GM18868 (cell line): ENCODE data around the gene IP6K3.

Source experiments
- ATAC-seq: cut with Tn5 transposase; IDR thresholded peaks from one replicate; pipeline ENCODE4 v1.9.1; 2021; ENCODE audit warnings: mild to moderate bottlenecking, moderate library complexity; ENCODE audit not compliant: unreplicated experiment

Gene IP6K3

DNA sequence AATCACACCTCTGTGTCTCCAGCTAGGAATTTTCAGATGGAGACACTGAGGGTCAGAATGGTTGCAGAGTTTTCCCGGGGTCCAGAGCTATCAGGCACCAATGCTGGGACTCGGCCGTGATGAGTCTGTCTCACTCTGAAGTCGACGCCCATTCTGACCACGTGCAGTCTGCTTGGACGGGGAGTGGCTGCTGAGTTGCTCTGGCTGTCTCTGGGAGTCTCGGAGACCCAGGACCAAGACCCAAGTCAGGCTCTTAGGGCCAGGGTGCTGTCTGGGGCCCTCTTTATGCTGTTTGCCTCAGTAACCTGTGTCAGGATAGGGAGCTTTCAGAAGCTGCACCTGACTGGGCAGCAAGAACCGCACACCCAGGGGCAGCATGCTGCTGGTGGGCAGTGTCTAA, 4.6 kb downstream of the IP6K3 start:
- ATAC-seq, result no peak

DNA sequence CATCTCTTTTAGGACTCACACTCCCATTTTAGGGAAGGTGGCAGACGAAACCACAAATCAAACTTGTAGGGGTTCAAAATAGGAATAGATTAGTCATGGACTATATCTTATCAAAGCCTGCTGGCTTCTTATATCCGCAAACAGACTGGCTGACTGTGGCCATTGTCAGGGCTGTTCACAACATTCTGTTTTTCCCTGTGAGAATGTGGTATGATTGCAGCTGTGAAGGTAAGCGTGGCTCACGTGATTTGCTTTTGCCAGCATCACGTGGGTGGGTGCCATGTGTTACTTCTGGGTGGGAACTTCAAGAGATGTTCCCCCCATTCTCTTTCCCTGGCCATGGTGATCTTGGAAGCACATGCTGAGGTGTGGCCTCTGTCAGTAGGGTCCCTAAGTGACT, 5.9 kb downstream of the IP6K3 start:
- no peak for ATAC-seq

DNA sequence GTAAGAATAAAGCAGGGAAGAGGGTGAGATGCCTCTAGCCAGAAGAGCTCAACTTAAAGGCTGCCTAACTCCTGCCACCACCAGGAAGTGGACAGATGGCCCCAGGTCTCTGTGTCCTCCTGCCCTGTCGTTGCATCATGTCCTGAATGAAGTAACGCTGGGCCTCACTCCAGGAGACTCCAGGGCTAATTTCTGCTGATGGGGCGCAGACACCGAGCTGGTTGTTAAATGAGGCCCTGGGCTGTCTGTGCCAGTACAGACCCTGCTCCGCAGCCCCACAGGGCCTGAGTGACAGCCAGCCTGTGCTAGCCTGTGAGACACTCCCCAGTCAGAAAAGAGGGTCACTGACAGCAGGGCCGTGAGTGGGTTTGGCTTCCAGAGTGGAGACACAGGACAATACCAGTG, 6.5 kb downstream of the IP6K3 start:
- ATAC-seq, result no peak

DNA sequence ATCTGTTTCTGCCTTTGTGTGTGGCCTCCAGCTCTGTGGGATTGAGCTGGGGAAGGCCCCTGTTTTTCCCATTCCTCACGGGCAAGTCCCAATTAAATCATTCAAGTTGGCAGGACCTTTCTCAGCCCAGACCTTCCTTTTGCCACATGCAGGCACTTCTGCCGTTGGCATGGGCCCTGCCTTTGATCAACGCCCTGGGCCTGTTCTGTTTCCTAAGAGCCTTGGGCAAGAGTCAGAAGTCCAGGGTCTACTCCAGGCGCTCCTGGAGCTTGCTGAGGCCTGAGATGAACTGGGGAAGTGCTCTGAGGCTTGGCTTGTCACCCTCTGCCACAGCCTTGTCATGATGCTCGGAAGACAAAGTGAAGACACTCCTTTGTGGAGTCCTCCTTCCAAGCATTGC, 7.1 kb downstream of the IP6K3 start:
- ATAC-seq, result no peak

DNA sequence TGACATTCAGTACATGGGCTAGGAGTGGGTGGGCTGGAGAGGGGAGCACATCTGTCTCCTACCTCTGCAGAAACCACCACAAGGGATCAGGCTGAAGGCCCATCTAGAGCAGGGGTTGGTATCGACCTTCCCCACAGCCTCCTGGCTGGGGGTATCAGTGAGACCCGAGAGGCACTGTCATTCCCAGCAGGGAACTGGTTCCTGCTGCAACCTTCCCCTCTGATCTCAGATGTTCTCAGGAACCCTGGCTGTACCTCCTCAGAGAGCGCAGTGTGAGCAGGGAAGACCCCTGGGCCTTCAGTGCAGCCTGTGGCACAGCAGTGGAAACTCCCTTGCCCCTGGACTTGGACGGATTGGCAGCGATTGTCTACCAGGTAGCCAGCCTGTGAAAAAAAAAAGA, 7.8 kb downstream of the IP6K3 start:
- ATAC-seq, result no peak

DNA sequence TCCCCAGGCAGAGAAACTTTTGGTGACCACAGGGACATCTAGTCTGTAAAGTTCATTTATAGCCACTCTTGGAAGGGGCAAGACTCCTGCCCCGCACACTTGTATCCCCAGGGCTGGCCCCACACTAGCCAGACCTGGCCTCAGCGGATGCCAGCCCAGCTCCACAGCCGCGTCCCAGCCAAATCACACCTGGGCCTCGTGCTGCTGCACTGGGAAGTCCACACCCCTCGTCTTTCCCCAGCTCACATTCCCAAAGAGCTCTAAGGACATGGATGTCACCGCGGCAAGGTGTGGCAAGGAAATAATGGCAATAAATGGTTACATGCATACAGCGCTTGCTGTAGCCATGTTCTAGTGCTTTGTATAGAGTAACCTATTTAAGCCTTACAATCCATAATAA, 8.6 kb downstream of the IP6K3 start:
- no peak for ATAC-seq

DNA sequence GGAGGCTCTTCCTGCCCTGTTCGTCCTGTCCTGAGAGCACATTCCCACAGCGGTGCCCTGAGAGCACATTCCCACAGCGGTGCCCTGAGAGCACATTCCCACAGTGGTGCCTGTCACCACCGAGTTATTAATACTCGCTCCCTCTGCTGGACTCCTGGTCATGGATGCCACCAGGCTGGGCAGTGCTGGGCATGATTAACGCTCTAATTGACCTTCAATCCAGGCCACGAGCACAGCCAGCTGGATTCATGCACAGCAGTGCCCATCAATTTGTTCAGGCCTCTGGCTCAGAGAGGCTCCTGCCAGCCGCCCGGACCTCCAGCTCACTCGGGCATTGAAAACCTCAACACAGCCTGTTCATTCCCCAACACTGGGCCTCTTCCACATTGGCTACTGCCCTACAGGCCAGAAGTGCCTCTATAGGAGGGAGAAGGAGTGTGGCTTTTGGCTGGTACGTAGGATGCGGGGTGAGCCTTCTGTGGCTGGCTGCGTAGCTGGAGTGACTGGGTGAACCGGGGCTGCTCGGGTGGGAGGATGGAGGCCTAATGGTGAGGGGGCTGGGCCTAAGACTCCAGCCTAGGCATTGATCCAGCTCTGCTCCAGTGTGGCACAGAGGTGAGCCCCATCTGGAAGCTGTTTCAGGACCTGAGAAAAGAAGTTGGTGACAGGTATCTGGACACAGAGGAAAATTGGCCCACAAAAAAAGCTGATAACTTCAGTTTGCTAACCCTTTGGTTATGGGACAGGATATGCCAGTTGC, 9.3 kb downstream of the IP6K3 start:
- ATAC-seq, result no peak

DNA sequence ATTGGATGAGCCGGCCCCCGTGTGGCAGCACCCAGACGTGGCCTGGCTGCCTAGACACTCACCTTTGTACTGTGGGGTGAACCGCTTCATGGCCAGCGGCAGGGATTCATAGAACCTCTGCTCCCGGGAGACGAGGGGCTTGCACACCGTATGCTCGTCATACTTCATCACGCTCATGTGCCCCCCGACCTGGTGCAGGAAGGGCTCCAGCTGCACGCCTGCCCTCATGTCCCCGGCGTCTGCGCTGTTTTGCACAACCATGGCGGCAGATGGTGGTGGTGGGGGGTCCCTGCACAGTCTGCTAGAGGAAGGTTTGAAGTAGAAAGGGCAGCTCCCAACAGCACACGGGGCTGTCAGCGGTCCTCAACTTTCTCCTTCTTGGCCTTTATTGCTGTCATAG, 11.5 kb downstream of the IP6K3 start:
- ATAC-seq, result no peak

DNA sequence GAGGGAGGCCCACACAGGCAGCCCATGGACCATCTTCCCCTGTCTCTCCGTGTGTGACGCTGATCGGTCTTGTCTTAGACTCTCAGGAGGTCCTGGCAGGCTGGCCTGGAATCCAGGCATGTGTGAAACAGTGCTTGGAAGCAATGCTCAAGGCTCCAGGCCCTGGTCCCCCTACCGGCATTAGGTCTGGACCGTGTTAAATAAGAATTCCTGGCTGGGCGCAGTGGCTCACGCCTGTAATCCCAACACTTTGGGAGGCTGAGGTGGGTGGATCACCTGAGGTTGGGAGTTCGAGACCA, 13.0 kb downstream of the IP6K3 start:
- ATAC-seq, result no peak

DNA sequence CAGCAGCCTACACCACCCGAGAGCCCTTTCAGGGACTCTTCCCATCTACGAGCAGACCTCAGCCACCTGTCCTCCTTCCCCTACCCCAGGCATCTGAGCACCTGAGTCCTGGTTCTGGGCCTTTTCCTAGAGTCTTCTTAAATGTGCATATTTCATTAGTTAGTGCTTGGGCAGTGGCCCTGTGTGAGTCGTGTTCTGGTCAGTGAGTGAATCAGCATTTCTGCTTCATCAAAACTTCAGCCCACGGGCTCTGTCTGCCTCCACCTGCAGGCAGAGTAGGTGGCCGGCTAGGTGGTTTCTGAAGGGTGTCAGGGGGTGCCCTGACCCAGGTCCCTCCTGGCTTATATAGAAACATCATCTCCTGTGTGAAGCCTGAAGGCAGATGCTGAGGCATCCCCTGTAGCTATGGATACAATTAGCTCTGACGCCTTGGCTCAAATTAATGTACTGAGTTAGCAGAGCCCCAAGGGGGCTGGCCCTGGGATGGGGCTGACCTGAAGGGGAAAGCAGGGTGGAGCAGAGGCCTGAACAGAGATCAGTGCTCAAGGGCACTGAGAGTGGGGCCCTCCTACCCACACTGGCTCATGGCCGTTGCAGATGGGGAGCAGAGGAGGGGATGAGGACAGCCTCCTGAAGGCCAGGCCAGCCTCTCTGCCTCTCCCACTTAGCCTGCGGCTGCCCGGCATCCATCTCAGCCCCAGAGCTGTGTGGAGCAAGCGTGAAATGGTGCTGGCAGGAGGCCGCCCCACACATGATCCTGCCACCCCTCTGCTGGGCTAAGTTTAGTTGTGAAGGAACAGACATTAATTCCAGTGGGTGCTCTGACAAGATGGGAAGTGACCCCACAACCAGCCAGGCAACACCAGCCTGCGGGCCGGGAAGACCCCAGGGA, 13.6 kb downstream of the IP6K3 start:
- no peak for ATAC-seq

DNA sequence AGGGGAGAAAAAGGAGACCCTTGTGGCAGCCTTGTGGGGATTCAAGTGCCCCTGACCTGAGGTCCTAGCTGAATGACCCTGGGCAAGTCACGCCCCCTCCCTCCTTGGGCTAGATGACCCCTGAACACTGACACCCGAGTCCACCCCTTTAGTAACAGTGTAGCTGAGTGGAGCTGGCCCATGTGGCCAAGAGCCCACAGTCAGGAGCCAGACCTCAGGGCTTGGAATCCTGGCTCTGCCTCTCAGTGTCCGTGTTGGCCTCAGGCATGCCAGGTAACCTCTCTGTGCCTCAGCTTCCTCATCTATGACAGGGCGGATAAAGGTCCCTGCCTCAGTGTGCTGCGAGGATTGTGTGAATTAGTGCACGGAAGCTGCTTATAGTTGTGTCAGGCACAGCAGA, 14.3 kb downstream of the IP6K3 start:
- no peak for ATAC-seq

DNA sequence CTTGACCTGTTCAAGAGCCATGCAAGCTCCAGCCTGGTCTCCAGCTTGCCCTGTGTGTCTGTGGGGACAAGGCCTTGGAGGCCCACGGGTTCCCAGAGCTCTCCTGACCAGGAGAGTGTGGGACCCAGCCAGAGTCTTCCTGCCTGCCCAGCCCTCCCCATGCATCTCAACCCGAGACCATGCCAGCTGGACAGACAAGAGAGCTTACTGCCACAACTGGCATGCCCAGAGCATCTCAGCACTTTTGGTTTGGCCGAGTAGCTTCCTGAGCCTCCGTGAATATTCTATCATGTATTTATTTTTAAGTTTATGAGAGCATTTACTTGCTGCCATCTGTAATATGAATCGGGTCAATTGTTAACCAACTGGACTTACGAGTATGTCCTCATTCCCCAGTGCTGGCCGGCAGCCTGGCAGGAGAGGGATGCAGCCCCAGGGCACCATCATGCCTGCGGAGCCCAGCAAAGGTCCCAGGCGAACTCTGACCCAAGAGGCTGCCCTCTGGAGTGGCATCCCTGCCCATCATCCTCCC, 14.9 kb downstream of the IP6K3 start:
- no peak for ATAC-seq

DNA sequence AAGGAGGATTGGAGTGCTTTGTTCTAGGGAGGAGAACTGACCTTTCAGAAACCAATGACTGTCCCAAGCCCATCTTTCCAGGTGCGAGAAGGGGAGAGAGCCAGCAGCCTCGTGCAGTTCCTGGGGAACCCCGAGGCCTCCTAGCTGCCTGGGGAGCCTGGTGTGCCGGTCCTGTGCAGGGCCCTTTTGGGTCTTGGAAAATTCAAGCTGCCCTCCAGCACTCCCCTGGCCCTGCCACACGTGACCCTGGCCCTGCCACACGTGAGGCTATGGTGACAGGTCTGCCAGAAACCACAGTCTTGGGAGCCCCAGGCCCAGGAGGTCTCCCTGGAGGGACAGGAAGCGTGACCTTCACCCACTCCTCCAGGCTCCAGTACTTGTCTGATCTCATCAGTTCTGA, 15.7 kb downstream of the IP6K3 start:
- no peak for ATAC-seq

DNA sequence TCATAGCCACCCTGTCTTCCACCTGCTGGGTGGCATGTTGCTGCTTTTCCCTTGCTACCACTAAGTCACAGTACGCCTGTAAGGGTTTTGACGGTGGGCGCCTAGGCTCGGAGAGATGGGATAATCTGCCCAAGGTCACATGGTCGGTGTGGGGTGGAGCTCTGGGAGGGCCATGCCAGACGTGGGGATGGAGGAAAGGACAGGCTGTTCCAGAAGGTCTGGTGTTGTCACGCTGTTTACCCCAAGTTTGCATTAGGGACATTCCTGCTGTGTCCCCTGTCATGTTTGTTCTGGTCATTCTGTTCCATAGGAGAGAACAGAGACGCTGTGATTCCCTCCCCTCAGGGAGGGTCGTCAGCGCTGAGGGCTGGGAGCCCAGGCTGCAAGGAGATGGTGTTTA, 16.1 kb downstream of the IP6K3 start:
- no peak for ATAC-seq

DNA sequence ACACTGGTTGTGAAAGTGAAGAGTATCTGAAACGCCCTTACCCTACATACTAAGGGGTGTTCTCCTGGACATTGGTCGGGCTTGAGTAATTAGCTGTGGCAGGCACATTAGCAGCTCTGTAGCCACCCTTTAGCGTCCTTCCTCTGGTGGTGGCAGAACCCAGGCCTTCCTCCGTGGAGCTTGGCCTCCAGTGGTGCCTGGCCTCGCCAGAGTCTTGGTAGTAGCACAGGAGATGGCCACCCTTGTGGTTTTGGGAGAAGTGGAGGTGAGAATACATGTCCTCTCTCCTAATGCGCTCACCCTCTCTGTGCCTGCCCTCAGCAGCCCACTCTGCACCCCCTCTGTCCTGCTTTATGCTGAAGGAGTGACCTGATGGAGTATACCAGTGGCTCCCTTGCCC, 17.6 kb downstream of the IP6K3 start:
- no peak for ATAC-seq

DNA sequence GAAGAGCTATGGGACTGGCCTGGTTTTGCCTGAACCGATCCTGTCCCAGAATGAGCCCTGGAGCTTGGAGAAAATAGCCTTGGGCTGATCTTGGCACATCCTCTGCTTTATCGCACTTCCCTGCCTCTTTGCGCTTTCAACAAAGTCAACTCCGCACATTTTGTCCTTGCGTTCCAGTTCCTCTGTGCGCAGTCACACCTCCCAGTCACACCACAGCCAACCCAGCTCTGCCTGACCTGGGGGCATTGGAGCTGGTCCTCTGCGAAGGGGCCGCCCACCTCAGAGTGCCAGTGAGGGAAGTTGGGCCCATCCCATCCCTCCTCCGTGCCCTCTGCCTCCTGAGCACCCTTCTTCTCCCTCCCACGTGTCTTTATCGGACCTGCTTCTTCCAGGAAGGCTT, 18.3 kb downstream of the IP6K3 start:
- no peak for ATAC-seq

DNA sequence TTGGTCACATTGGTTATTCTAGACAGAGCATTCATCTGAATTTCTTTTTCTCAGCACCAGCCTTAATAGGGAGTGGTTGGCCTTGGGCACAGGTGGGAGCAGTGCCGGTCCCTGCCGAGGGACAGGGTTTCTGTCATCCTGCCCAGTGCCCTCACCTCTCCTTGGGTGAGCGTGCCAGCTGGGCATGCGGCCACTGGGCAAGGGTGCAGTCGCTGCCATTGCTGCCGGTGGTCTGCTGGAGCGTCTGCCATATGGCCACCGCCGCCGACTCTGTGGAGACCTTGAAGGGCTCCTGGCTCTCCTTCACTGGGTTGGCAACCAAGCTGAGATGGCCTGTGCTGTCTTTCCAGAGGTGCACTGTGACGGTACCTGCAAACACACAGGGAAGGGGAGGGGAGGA, 18.8 kb downstream of the IP6K3 start:
- ATAC-seq, result no peak

DNA sequence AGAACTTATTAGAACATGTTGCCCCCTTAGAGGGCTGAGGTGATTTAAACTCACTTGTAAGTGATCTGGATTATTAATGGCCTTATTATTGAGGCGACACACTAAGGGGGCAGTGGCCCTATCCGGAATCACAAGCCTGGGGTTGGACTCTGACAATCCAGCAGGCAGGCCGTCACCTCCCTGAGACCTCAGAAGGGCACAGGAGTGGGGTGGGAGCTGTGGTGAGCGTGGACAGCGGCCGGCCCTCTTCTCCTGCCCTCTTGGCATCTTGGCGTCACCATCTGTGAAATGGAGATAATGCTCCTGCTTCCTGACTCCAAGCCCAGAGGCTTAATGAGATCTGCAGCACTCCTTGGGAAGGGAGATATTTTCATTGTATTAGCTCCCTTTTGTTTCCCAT, 19.6 kb downstream of the IP6K3 start:
- no peak for ATAC-seq

DNA sequence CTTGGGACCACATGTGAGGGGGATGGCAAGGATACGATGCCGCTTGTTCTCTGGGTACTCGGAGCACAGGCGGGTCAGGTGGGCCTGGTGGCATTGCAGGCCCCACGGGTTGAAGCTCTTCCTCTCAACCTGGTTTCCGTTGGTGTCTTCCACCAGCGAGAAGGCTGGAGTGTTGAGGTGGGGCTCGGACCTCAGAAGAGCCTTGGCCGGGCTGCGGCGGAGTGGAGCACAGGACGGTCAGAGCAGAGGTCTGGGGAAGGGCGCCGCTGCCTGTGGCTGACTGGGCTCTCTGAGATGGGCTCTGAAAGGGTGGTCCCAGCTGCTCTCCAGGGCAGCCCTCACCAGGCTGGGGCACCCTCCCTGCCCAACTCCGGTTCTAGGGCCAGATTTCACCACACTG, 20.0 kb downstream of the IP6K3 start:
- no peak for ATAC-seq

DNA sequence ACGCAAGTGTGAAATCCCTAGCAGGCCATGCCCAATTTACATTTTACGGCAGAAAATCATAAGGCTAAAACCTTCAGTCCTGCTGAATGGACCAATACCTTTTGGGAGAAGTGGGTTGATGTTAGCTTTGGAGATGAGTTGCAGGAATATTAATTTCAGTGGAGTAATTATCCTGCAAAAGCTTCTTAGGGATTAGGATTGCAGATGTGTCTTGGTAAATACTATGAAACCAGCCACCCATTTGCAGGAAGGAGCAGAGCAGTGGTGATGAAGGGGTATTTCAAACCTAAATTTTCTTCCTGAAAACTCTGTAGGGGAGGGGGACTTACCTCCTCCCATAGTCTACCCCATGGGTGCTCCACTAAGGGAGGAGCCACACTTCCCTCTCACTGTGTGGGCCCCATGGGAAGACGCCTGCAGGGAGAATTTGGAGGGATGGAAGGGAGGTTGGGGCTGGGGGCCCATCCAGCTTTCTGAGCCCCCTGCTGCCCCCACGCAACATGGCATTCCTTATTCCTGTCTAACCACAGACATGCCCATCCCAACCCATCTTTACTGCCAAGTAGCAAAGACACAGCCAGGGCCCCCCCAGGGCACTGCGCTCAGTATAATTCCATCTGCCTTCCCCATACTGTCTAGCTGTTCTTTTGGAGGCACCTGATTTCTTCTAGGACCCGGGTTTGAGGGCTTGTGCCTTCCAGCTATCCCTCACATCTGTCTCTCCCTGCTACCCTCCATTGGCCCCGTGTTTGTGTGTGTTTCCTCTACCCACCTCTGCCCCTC, 20.6 kb downstream of the IP6K3 start:
- no peak for ATAC-seq

DNA sequence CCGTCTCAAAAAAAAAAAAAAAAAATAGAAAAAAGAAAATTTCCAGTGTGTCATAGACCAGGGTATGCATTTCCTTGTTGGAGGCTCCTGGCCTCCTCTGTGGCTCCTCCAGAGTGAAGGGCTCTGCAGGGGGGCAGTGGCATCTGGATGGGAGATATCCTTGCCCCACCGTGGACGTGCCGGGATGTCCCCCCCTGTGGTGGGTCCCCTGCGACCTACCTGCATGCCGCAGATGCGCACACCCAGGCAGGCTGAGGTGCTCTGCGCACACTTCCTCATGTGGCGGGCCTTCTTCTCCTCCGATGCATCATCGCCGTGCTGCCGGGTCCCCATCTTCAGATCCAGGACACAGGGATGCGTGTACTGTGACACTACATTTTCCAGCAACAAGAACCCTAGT, 21.5 kb downstream of the IP6K3 start:
- ATAC-seq, result no peak
